ENCODE data around the gene SMPD3.

The SMPD3 gene

GRCh38 chr16:68379472-68380347, 68.6 kb downstream of the SMPD3 start:
- no peak for DNase-seq

- DNase-seq, result no peak
Measured at GRCh38 chr16:68378436-68379415, 69.6 kb downstream of the SMPD3 start.

- no peak for DNase-seq
Measured at GRCh38 chr16:68377667-68378393, 70.5 kb downstream of the SMPD3 start.

GRCh38 chr16:68377221-68377620, 71.1 kb downstream of the SMPD3 start:
- no peak for DNase-seq

- DNase-seq, result no peak
Measured at GRCh38 chr16:68376590-68376989, 71.7 kb downstream of the SMPD3 start.

- DNase-seq, result no peak
Measured at GRCh38 chr16:68375801-68376536, 72.3 kb downstream of the SMPD3 start.

- no peak for DNase-seq
Measured at GRCh38 chr16:68374961-68375660, 73.2 kb downstream of the SMPD3 start.

GRCh38 chr16:68374246-68374805, 74.0 kb downstream of the SMPD3 start:
- no peak for DNase-seq

GRCh38 chr16:68373528-68374245, 74.6 kb downstream of the SMPD3 start:
- no peak for DNase-seq

GRCh38 chr16:68372806-68373205, 75.5 kb downstream of the SMPD3 start:
- DNase-seq, result no peak

GRCh38 chr16:68372381-68372720, 76.0 kb downstream of the SMPD3 start:
- no peak for DNase-seq

- DNase-seq, result no peak
Measured at GRCh38 chr16:68371706-68372380, 76.5 kb downstream of the SMPD3 start.

GRCh38 chr16:68371276-68371651, 77.0 kb downstream of the SMPD3 start:
- DNase-seq, result no peak

GRCh38 chr16:68370581-68371275, 77.6 kb downstream of the SMPD3 start:
- no peak for DNase-seq

GRCh38 chr16:68369697-68370580, 78.4 kb downstream of the SMPD3 start:
- no peak for DNase-seq

GRCh38 chr16:68369168-68369567, 79.1 kb downstream of the SMPD3 start:
- no peak for DNase-seq

- no peak for DNase-seq
Measured at GRCh38 chr16:68368301-68368888, 79.9 kb downstream of the SMPD3 start.

- no peak for DNase-seq
Measured at GRCh38 chr16:68367891-68368290, 80.4 kb downstream of the SMPD3 start.
